GM19193 (cell line): Measurements from ENCODE around the gene USP31.

Experiments used
- POLR2A ChIP-seq: IDR thresholded peaks from 4 replicates; pipeline ENCODE4 v1.6.1; 2011; ENCODE audit not compliant: insufficient read depth, insufficient read length; ENCODE audit errors: extremely low read depth

The USP31 gene

DNA sequence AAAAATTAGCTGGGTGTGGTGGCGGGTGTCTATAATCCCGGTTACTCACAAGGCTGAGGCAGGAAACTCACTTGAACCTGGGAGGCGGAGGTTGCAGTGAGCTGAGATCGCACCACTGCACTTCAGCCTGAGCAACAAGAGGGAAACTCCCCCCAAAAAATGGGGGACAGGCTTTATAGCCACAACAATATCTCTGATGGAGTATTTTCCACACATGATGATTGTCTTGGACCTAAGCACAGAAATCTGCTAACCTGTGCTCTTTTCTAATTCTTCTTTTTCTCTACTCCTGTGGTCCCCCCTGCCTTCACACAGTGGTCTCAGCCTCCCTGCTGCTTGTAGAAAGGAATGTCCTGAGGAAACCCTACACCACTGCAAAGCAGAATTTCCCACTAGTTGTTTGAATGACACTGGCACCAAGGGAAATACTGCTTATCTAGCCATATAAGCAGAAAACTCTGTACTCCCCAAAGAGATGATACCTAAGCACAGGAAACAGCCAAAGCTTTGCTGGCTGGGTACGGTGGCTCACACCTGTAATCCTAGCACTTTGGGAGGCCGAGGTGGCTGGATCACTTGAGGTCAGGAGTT, 117.6 kb downstream of the USP31 start:
- TF ChIP-seq POLR2A = no peak

DNA sequence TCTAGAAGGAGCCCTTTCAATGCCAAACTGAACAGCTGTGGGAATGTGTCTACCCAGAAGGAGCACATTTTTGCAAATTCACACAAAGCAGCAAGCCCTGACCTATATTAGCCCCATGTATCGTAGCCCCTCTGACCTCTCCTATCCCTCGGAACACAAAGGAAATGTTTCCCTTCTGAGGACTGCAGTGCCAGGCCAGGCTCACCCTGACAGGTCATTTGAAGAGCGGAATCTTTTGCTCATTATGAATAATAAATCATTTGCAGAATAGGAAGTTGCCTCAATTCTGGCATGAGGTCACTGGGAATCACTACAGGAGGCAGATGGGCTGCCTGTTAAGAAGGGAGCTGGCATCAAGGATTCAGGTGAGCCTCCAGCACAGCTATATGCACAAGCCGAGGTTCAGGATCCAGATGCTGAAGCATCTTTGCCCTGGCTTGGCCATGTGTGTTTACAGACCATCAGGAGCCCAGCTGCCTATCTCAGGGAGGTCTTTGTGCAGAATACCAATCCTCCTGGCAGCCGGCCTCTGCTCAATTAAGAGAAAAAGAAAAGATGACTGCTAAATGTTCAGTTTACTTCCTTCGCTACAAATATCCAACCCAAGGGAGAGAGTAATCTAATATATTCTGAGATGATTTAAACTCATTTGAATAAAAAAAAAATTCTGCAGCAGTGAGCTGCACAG, 119.4 kb downstream of the USP31 start:
- no peak for TF ChIP-seq POLR2A

DNA sequence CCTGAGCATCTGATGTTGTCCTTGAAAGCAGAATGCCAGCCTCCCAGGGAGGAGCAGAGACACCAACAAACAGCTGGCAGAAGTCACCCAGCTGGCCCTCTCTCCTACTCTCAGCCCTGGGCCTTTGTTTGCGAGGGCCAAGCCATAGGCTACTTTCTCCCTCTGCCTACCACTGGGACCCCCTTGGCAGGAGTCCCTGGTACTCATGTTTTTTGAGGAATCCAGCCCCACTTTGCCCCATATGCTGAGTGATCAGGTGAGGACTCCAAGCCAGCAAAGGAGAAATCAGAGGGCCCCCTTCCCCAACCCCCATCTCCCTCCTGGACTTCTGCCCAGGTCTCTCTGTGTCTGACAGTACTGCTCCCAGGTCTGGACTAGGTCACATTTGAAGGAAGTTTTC, 121.9 kb downstream of the USP31 start:
- TF ChIP-seq POLR2A = no peak

DNA sequence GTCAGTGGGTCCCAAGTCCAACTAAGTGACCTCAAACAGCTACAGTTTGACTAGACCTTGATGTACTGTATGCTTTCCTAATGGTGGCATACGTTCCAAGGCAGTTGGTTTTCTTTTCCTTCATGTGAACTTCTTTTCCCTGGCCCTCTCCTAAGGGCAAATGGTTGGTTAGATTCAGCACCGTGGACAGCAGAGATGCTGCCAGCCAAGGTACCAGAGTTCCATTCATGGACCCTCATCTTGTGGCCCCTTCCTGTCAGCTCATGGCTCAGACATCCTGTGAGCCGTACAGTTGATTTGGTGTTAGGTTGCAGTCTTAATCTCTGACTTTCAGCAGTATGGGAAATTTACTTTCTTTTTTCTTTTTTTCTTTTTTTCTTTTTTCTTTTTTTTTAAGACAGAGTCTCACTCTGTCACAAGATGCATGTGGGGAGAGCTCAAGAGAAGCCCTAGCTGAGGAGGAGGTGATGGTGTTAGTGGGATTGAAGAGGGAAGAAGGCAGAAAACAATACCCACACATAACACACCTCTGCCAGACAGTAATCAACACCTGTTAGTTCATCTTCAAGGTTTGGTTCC, 122.4 kb downstream of the USP31 start:
- no peak for TF ChIP-seq POLR2A

DNA sequence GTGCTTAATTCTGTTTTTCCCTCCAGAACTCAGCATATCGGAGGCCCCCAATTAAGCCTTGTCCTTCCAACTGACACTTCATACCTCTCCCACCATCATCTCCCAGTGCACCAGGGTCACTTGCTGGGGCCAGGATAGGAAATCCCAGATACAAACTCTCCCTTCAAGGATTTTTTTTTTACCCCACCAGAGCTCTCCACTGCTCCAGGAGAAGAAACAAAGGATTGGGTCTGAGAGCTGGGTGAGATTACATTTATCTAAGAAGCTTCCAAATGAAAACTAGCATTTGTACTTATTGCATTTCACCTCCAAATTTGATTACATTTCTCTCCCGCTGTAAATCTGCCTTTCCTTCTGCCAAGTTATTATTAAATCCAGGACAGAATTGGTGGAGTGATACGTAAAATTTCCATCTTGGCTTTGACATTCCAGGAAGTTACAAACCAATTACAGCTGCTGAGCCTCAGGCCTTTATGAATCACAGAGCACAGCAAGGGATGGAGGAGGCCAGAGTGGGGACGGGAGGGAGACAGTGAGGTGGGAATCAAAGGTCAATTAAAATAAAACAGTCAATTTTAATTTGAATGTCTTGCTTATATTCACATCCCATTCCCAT, 123.5 kb downstream of the USP31 start:
- TF ChIP-seq POLR2A = no peak

DNA sequence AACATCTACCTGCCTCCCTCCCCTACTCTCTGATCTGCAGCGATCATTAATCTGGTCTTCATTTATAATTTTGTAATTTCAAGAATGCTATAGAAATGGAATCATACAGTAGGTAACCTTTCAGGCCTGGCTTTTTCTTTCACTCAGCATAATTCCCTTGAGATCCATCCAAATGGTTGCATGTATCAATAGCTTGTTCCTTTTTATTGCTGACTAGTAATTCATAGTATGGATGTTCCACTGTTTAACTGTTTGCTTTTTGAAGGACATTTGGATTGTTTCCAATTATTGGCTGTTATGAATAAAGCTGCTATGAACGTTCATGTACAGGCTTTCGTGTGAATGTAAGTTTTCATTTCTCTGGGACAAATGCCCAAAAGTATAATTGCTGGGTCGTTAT, 125.2 kb downstream of the USP31 start:
- no peak for TF ChIP-seq POLR2A

DNA sequence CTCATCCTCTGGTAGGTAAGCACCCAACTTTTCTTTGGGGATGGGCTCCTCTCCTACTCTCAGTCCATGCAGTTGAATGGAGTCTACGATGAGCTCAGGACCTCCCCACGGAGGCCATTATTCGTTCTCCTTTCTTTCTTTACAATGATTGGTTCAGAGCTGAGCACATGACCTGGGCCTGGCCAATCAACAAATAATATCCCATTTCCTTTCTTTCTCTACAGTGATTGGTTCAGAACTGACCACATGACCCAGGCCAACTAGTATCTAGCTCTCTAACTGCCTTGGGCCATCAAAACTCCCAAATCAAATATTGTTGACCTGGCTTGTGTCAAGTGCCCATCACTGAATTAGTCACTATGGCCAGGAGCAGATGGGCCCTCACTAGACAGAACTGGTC, 129.2 kb downstream of the USP31 start:
- no peak for TF ChIP-seq POLR2A

DNA sequence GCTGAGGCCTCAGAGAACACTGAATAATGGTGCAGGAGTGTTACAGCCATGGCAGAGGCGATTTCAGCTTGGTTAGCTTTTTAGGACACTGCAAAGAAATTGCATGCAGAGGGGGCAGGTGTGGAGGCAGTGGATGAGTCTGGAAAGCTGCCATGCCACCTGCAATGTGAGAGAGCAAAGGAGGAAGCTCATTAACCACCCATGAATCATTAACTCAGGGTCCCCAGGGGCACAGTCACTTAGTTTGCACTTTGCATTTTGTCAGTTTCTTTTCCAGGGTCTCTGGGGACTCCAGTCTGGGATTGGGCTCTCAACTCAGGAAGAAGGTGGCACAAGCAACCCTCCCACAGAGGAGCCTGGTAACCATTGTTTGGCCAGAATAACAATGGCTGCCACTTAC, 132.9 kb downstream of the USP31 start:
- no peak for TF ChIP-seq POLR2A

DNA sequence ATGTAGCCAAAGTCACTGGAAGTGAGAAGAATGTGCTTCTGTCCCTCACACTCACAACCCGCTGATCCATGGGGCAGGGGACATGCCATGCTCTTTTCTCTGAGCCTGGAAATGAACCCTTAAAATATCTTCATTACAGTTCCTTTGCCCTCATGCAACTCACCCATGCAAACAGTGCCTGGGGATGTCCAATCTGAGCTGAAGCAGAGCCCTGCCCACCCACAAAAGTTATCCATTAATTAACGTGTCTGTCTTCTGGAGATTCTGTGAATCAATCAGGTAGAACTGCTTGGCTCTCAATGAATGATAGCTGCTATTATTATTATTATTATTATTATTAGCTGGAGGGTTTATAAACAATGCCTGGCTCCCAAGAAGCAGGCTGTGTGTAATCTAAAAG, 133.7 kb downstream of the USP31 start:
- no peak for TF ChIP-seq POLR2A

DNA sequence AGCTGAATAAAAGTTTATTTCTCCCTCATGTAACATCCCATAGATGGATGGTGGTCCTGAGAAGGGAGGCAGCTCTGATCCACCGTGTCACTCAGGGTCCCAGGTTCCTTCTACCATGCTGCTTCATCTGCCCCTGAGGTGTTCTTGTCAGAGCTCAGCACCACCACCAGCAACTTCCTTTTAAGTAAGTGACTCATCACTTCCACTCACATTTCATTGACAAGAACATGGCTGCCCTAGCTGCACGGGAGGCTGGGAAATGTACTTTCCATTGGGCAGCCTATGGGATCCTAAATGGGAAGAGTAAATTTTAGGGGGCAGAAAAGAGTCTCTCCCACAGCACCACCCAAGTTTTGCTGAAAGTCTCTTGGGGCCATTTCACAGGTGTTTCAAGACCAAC, 134.7 kb downstream of the USP31 start:
- TF ChIP-seq POLR2A = no peak
